ENCODE measurements around the gene LMX1B. TPM values are rescaled to one million over a fixed set of nuclear protein-coding genes. Genes with fewer than 3 reads are reported as not detected.
A peak's percentile ranks its signal among the peaks of the same experiment; 100 is the strongest.

Gene LMX1B
- total and polyA plus RNA-seq, 2 donors (not counting 1 experiment from before 2014, with no cell fraction given): not detected

DNA sequence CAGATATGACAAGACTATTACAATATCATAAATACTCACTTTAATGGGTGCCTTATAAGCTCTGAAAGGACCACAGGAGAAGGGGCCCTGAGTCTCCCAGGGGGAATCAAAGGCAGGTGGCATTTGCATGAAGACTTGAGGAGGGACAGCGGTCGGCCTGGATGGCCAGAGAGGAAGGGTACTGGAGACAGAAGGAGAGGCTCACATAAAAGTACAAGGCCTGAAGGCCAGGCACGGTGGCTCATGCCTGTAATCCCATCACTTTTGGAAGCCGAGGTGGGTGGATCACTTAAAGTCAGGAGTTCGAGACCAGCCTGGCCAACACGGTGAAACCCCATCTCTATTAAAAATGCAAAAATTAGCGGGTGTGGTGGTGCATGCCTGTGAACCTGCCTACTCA lies 29.1 kb upstream of the LMX1B start:
- H3K27ac ChIP-seq (ENCODE audit: insufficient read depth, low read length): no peak overlapping the region
- peaks cover 15% of the 10 kb centered on the region for H3K27me3 ChIP-seq (ENCODE audit: control insufficient read depth, insufficient read depth, low read length)
- H3K4me1 ChIP-seq (ENCODE audit: control insufficient read depth, extremely low read depth, insufficient read depth, low read length): no peaks in the 10 kb centered on the region
- H3K9ac ChIP-seq (ENCODE audit: insufficient read depth, low read length): no peak overlapping the region
- no peaks in the 10 kb centered on the region for H3K36me3 ChIP-seq (ENCODE audit: control insufficient read depth, insufficient read depth, low read length)
- H3K9me3 ChIP-seq (ENCODE audit: control insufficient read depth, insufficient read depth, low read depth, low read length): no peaks in the 10 kb centered on the region
- no peak for TF ChIP-seq EZH2 (IDR thresholded peaks at IDR 0.05; ENCODE audit: low read length, missing control alignments)
- no peak for TF ChIP-seq CTCF (conservative IDR thresholded peaks at IDR 0.05 in 1 of 2, IDR thresholded peaks at IDR 0.05 in 1 of 2; ENCODE audit: low read depth in 1 of 2, low read length in 2 of 2)
- DNase-seq (ENCODE audit: low read depth in 2 of 2): no peak
- no peak overlapping the region for H3K4me3 ChIP-seq (replicated peaks in 1 of 4; ENCODE audit: control extremely low read depth in 1 of 4, insufficient read depth in 1 of 4, low read depth in 3 of 4, low read length in 4 of 4)
- no peaks in the 10 kb centered on the region for H3K79me2 ChIP-seq (ENCODE audit: control insufficient read depth, insufficient read depth, low read length)
- H4K20me1 ChIP-seq (ENCODE audit: control insufficient read depth, extremely low read depth, insufficient read depth, low read length): no peaks in the 10 kb centered on the region
- H3K4me2 ChIP-seq (ENCODE audit: extremely low read depth, insufficient read depth, low read length): no peak overlapping the region
- no peak overlapping the region for H2AFZ ChIP-seq (ENCODE audit: low read length)

GRCh38 chr9:126586236-126586635 lies 27.5 kb upstream of the LMX1B start:
- Histone ChIP-seq H3K4me1 (ENCODE audit: control insufficient read depth, extremely low read depth, insufficient read depth, low read length) (no peaks in the 10 kb centered on the region), H4K20me1 (ENCODE audit: control insufficient read depth, extremely low read depth, insufficient read depth, low read length) (no peaks in the 10 kb centered on the region), H3K4me2 (ENCODE audit: extremely low read depth, insufficient read depth, low read length) (no peak overlapping the region), H3K36me3 (ENCODE audit: control insufficient read depth, insufficient read depth, low read length) (no peaks in the 10 kb centered on the region), H3K27ac (ENCODE audit: insufficient read depth, low read length) (no peak overlapping the region), H2AFZ (ENCODE audit: low read length) (no peak overlapping the region), H3K4me3 (replicated peaks in 1 of 4; ENCODE audit: control extremely low read depth in 1 of 4, insufficient read depth in 1 of 4, low read depth in 3 of 4, low read length in 4 of 4) (no peak overlapping the region), H3K9me3 (ENCODE audit: control insufficient read depth, insufficient read depth, low read depth, low read length) (no peaks in the 10 kb centered on the region), H3K9ac (ENCODE audit: insufficient read depth, low read length) (no peak overlapping the region), H3K27me3 (ENCODE audit: control insufficient read depth, insufficient read depth, low read length) (peaks cover 14% of the 10 kb centered on the region), H3K79me2 (ENCODE audit: control insufficient read depth, insufficient read depth, low read length) (no peaks in the 10 kb centered on the region)
- no peak for DNase-seq (ENCODE audit: low read depth in 2 of 2)
- no peak for TF ChIP-seq EZH2 (IDR thresholded peaks at IDR 0.05; ENCODE audit: low read length, missing control alignments)
- no peak for TF ChIP-seq CTCF (conservative IDR thresholded peaks at IDR 0.05 in 1 of 2, IDR thresholded peaks at IDR 0.05 in 1 of 2; ENCODE audit: low read depth in 1 of 2, low read length in 2 of 2)

- no peaks in the 10 kb centered on the region for H3K79me2 ChIP-seq (ENCODE audit: control insufficient read depth, insufficient read depth, low read length)
Observed at GRCh38 chr9:126587187-126588185, 26.2 kb upstream of the LMX1B start.

More at GRCh38 chr9:126587187-126588185, 26.2 kb upstream of the LMX1B start:
- H3K4me3 ChIP-seq (replicated peaks in 1 of 4; ENCODE audit: control extremely low read depth in 1 of 4, insufficient read depth in 1 of 4, low read depth in 3 of 4, low read length in 4 of 4): no peak overlapping the region
- H3K9me3 ChIP-seq (ENCODE audit: control insufficient read depth, insufficient read depth, low read depth, low read length): no peaks in the 10 kb centered on the region
- H3K27me3 ChIP-seq (ENCODE audit: control insufficient read depth, insufficient read depth, low read length): peaks cover 10% of the 10 kb centered on the region
- no peaks in the 10 kb centered on the region for H3K36me3 ChIP-seq (ENCODE audit: control insufficient read depth, insufficient read depth, low read length)
- no peaks in the 10 kb centered on the region for H4K20me1 ChIP-seq (ENCODE audit: control insufficient read depth, extremely low read depth, insufficient read depth, low read length)
- H3K9ac ChIP-seq (ENCODE audit: insufficient read depth, low read length): no peak overlapping the region
- no peak overlapping the region for H3K4me2 ChIP-seq (ENCODE audit: extremely low read depth, insufficient read depth, low read length)
- H3K27ac ChIP-seq (ENCODE audit: insufficient read depth, low read length): no peak overlapping the region
- peak in 1 of 2 donors; percentile 45 for DNase-seq (ENCODE audit: low read depth in 2 of 2)
- no peaks in the 10 kb centered on the region for H3K4me1 ChIP-seq (ENCODE audit: control insufficient read depth, extremely low read depth, insufficient read depth, low read length)
- H2AFZ ChIP-seq (ENCODE audit: low read length): no peak overlapping the region
- TF ChIP-seq CTCF (conservative IDR thresholded peaks at IDR 0.05 in 1 of 2, IDR thresholded peaks at IDR 0.05 in 1 of 2; ENCODE audit: low read depth in 1 of 2, low read length in 2 of 2) (no peak), EZH2 (IDR thresholded peaks at IDR 0.05; ENCODE audit: low read length, missing control alignments) (no peak)
